ENCODE measurements around the gene VOPP1. TPM values are rescaled to one million over a fixed set of nuclear protein-coding genes. Genes with fewer than 3 reads are reported as not detected.

The VOPP1 gene
- total RNA-seq, 1 donor from 2014 or later = 53.7 TPM

DNA sequence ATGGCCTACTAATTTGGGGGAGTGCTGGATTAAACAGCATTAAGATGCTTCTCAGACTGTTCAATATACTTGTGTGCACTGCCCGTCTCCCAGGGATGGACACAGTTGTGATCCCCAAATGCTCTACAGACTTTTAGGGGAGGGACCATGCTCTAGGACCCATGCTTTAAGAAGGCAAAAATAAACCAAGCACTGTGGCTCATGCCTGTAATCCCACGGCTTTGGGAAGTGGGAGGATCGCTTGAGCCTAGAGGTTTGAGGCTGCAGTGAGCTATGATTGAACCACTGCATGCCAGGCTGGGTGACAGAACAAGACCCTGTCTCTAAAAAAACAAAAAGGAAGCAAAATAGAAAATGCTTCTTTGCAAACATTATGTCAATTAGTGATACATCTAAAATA is 102.6 kb downstream of the VOPP1 start:
- Mint-ChIP-seq H3K4me3 (ENCODE audit: low read depth) (no peak overlapping the region), H3K27ac (peak overlapping the region; percentile 63), H3K27me3 (ENCODE audit: low read depth) (no peaks in the 10 kb centered on the region), H3K4me1 (ENCODE audit: low read depth) (peaks cover 36% of the 10 kb centered on the region), H3K9me3 (peaks cover 2% of the 10 kb centered on the region), H3K36me3 (ENCODE audit: low read depth) (peaks cover 48% of the 10 kb centered on the region)
- DNase-seq (ENCODE audit: low spot score) = no peak
- intact Hi-C loops (cut with micrococcal nuclease) = no loop called here

DNA sequence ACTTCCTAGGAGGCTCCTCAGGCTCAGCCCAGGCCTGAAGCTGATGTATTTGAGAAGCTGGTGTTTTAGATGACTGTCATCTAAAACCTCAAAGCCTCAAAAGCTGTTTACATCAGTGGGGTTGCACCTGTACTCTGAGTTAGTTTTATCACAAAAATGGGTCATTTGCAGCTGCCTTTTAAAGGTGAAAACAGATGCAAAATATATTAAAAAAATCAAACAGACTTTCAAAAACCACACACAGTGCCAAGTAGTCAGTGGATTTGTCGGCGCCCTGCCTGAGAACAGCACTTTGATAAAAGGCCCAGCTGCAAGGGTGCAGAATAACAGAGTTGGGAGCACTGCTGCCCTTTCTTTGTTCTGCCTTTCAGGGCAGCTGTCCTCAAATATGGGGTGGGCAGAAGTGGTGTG is 103.0 kb downstream of the VOPP1 start:
- no peak for DNase-seq (ENCODE audit: low spot score)
- Mint-ChIP-seq H3K27me3 (ENCODE audit: low read depth) (no peaks in the 10 kb centered on the region), H3K36me3 (ENCODE audit: low read depth) (peaks cover 52% of the 10 kb centered on the region), H3K9me3 (peaks cover 6% of the 10 kb centered on the region), H3K4me1 (ENCODE audit: low read depth) (peaks cover 31% of the 10 kb centered on the region), H3K27ac (peak overlapping the region; percentile 63), H3K4me3 (ENCODE audit: low read depth) (no peak overlapping the region)
- intact Hi-C loops (cut with micrococcal nuclease) = no loop called here

DNA sequence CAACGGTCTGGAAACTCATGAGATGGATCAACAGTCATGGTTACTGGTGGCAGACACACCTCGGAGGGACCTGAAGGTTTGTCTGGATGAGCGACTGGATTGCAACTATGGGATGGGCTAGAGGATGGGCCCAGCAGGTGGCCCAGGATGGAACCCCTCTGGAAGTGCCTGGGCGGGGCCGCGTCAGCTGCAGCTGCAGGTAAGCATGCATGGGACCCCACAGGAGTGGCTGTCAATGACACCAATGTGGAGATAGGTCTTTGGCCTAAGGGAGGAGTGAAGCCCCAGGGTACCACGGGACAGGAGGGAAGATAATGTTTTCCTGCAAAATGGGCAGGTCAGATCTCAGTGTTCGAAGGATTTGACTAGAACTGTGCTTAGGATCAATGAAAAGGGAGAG is 103.8 kb downstream of the VOPP1 start:
- Mint-ChIP-seq H3K4me1 (ENCODE audit: low read depth) (peaks cover 25% of the 10 kb centered on the region), H3K4me3 (ENCODE audit: low read depth) (no peak overlapping the region), H3K36me3 (ENCODE audit: low read depth) (peaks cover 57% of the 10 kb centered on the region), H3K9me3 (peaks cover 6% of the 10 kb centered on the region), H3K27ac (peak overlapping the region; percentile 22), H3K27me3 (ENCODE audit: low read depth) (no peaks in the 10 kb centered on the region)
- intact Hi-C loops (cut with micrococcal nuclease) = no loop called here
- no peak for DNase-seq (ENCODE audit: low spot score)

DNA sequence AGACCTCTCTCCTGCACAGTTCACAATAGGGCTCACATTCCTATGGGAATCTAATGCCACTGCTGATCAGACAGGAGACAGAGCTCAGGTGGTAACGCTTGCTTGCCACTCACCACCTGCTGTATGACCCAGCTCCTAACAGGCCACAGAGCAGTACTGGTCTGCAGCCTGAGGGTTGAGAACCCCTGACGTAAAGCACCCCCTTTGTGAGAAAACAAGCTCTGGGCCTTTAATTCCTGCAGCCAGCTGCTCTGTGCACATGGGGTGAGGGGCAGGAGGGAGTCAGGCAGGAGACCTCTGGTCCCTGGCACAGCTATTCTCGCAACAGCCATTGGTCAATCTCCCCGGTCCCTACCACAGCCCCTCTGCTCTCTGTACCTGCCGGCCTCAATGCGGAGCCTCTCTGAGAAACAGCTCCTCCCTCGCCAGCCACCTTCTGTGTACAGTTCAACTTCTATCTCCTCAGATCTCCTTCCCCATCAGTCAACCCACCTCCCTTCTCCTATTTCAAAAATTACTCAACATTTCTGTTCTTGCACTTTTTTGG is 105.2 kb downstream of the VOPP1 start:
- no peaks in the 10 kb centered on the region for H3K27me3 Mint-ChIP-seq (ENCODE audit: low read depth)
- peaks cover 66% of the 10 kb centered on the region for H3K36me3 Mint-ChIP-seq (ENCODE audit: low read depth)
- peaks cover 17% of the 10 kb centered on the region for H3K9me3 Mint-ChIP-seq
- H3K4me1 Mint-ChIP-seq (ENCODE audit: low read depth) = peaks cover 29% of the 10 kb centered on the region
- H3K4me3 Mint-ChIP-seq (ENCODE audit: low read depth) = no peak overlapping the region
- DNase-seq (ENCODE audit: low spot score) = no peak
- H3K27ac Mint-ChIP-seq = no peak overlapping the region
- intact Hi-C loops (cut with micrococcal nuclease) = no loop called here

DNA sequence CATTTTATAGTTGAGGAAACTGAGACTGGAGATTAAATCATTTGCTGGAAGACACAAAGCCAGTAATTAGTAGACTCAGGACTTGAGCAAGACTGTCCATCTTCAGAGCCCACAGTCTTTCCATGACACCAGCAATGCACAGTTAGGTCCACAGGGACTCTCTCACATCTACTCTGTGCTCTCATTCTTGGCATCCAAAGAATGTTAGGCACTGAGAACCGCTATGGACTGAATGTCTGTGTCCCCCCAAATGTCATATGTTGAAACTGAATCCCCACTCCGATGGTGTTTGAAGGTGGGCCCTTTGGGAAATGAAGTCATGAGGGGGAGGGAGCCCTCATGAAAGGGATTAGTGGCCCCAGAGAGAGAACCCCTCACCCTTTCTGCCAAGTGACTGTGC is 106.6 kb downstream of the VOPP1 start:
- DNase-seq (ENCODE audit: low spot score) = no peak
- Mint-ChIP-seq H3K27me3 (ENCODE audit: low read depth) (no peaks in the 10 kb centered on the region), H3K4me3 (ENCODE audit: low read depth) (no peak overlapping the region), H3K9me3 (peaks cover 23% of the 10 kb centered on the region), H3K36me3 (ENCODE audit: low read depth) (peaks cover 69% of the 10 kb centered on the region), H3K4me1 (ENCODE audit: low read depth) (peaks cover 32% of the 10 kb centered on the region), H3K27ac (no peak overlapping the region)
- intact Hi-C loops (cut with micrococcal nuclease) = no loop called here

DNA sequence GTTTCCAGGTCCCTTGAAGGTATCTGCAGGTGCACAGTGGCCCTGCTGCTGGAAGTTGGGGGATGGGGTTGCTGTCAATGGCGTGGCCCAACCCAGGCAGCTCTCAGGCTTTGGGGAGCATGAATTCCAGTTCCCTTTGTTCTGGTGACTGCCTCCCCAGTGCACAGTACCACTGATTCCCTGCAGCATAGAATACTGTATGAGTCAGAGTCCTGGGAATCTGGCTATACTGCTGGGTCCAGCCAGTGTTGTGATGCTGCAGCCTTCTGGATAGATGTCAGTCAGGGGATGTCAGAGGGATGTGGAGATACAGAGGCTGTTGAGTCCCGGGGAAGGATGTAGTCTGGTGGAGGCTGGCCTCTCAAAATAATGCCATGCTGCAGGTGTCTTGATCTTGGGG is 107.9 kb downstream of the VOPP1 start:
- Mint-ChIP-seq H3K27ac (no peak overlapping the region), H3K4me3 (ENCODE audit: low read depth) (no peak overlapping the region), H3K27me3 (ENCODE audit: low read depth) (no peaks in the 10 kb centered on the region), H3K9me3 (peaks cover 34% of the 10 kb centered on the region), H3K4me1 (ENCODE audit: low read depth) (peaks cover 21% of the 10 kb centered on the region), H3K36me3 (ENCODE audit: low read depth) (peaks cover 71% of the 10 kb centered on the region)
- intact Hi-C loops (cut with micrococcal nuclease) = no loop called here
- DNase-seq (ENCODE audit: low spot score) = no peak

DNA sequence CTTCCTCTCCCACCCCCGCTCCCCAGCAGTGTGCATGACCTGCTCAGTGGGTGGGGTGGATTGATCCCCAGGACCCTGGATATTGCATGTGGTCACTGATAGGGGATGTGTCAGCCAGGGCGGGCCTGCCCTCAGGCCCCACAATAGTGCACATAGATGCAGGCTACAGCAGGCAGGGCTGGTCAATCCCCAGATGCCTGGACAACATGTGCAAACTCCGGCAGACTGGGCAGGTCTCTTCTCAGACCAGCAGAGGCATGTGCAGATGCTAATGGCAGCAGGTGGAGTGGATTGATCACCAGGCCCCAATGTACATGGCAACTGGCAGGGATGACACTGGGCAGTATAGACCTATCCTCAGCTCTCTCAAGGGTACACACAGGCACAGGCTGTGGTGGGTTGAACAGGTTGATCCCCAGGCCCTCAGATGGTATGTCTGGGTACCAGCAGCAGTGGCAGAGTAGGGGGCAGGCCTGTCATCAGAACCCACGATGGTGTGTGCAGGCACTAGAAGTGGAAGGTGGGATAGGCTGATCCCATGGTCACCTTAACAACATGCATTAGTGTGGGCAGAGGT is 108.5 kb downstream of the VOPP1 start:
- Mint-ChIP-seq H3K4me1 (ENCODE audit: low read depth) (peaks cover 15% of the 10 kb centered on the region), H3K27ac (no peak overlapping the region), H3K4me3 (ENCODE audit: low read depth) (no peak overlapping the region), H3K27me3 (ENCODE audit: low read depth) (no peaks in the 10 kb centered on the region), H3K9me3 (peaks cover 41% of the 10 kb centered on the region), H3K36me3 (ENCODE audit: low read depth) (peaks cover 71% of the 10 kb centered on the region)
- DNase-seq (ENCODE audit: low spot score) = no peak
- intact Hi-C loops (cut with micrococcal nuclease) = no loop called here

DNA sequence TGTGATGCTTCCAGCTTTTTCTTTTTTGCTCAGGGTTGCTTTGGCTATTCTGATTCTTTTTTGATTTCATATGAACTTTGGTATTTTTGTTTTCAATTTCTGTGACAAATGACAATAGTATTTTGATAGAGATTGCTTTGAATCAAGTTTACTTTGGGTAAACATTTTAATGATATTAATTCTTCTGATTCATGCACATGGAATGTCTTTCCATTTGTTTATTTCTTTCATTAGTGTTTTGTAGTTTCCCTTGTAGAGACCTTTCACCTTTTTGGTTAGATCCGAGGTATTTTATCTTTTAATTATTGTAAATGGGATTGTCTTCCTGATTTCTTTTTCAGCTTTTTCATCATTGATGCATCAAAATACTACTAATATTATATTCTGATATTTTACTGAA is 114.0 kb downstream of the VOPP1 start:
- H3K4me1 Mint-ChIP-seq (ENCODE audit: low read depth) = peaks cover 10% of the 10 kb centered on the region
- H3K27ac Mint-ChIP-seq = no peak overlapping the region
- intact Hi-C loops (cut with micrococcal nuclease) = no loop called here
- H3K4me3 Mint-ChIP-seq (ENCODE audit: low read depth) = no peak overlapping the region
- no peak for DNase-seq (ENCODE audit: low spot score)
- no peaks in the 10 kb centered on the region for H3K27me3 Mint-ChIP-seq (ENCODE audit: low read depth)
- H3K9me3 Mint-ChIP-seq = peaks cover 53% of the 10 kb centered on the region
- peaks cover 23% of the 10 kb centered on the region for H3K36me3 Mint-ChIP-seq (ENCODE audit: low read depth)

DNA sequence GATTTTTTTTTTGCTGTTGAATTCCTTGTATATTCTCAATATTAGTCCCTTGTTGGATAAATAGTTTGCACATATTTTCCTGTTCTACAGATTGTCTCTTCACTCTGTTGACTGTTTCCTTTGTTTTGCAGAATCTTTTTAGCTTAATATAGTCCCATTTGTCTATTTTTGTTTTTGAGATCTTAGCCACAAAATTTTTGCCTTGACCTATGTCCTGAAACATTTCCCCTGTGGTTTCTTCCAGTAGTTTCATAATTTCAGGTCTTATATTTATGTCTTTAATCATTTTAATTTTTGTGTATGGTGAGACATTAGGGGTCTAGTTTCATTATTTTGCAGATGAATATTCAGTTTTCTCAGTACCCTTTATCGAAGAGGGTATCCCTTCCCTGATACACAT is 114.5 kb downstream of the VOPP1 start:
- Mint-ChIP-seq H3K27ac (no peak overlapping the region), H3K36me3 (ENCODE audit: low read depth) (peaks cover 20% of the 10 kb centered on the region), H3K4me1 (ENCODE audit: low read depth) (peaks cover 10% of the 10 kb centered on the region), H3K9me3 (peaks cover 48% of the 10 kb centered on the region), H3K4me3 (ENCODE audit: low read depth) (no peak overlapping the region), H3K27me3 (ENCODE audit: low read depth) (no peaks in the 10 kb centered on the region)
- DNase-seq (ENCODE audit: low spot score) = no peak
- intact Hi-C loops (cut with micrococcal nuclease) = no loop called here

DNA sequence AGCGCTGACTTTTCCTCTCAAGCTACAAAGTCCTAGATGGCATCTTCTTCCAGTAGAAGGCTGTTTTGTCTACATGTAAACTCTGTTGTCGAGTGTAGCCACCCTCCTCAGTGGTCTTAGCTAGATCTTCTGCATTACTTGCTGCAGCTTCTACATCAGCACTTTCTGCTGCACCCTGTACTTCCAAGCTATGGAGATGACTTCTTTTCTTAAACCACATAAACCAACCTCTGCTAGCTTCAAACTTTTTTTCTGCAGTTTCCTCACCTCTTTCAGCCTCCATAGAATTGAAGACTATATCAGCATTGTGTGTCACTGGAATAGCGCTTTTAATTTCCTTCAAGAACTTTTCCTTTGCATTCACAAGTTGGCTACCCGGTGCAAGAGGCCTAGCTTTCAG is 119.3 kb downstream of the VOPP1 start:
- no peaks in the 10 kb centered on the region for H3K27me3 Mint-ChIP-seq (ENCODE audit: low read depth)
- intact Hi-C loops (cut with micrococcal nuclease) = no loop called here
- H3K9me3 Mint-ChIP-seq = peaks cover 18% of the 10 kb centered on the region
- H3K36me3 Mint-ChIP-seq (ENCODE audit: low read depth) = peaks cover 7% of the 10 kb centered on the region
- no peak overlapping the region for H3K4me3 Mint-ChIP-seq (ENCODE audit: low read depth)
- no peak overlapping the region for H3K27ac Mint-ChIP-seq
- DNase-seq (ENCODE audit: low spot score) = no peak
- peaks cover 2% of the 10 kb centered on the region for H3K4me1 Mint-ChIP-seq (ENCODE audit: low read depth)

DNA sequence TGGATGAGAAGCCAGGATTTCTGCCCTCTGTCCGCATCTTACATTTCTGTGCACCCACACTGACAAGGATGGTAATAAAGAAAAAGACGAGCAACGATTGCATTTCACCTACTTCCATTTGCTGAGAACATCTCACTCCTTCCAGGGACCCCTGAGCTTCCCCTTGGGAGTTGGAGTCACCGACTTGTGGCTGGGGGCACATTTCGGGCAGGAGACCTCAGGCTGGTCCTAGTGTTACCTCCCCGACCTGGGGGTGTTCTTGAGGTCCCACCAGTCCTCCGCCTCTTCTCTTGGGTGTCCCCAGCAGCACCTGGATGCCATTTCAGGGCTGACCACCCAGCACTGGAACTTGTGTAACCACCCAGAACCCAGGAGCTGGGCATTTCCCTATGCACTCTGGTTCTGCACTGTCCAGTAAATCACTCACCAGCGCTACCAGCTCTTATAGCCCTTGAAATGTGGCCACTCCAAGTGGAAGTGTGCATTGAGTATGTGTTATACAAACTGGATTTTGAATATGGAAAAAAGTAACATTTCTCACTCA is 122.2 kb downstream of the VOPP1 start:
- Mint-ChIP-seq H3K4me1 (ENCODE audit: low read depth) (peaks cover 3% of the 10 kb centered on the region), H3K27me3 (ENCODE audit: low read depth) (no peaks in the 10 kb centered on the region), H3K36me3 (ENCODE audit: low read depth) (peaks cover 7% of the 10 kb centered on the region), H3K9me3 (no peaks in the 10 kb centered on the region), H3K27ac (no peak overlapping the region), H3K4me3 (ENCODE audit: low read depth) (no peak overlapping the region)
- DNase-seq (ENCODE audit: low spot score) = no peak
- intact Hi-C loops (cut with micrococcal nuclease) = no loop called here

DNA sequence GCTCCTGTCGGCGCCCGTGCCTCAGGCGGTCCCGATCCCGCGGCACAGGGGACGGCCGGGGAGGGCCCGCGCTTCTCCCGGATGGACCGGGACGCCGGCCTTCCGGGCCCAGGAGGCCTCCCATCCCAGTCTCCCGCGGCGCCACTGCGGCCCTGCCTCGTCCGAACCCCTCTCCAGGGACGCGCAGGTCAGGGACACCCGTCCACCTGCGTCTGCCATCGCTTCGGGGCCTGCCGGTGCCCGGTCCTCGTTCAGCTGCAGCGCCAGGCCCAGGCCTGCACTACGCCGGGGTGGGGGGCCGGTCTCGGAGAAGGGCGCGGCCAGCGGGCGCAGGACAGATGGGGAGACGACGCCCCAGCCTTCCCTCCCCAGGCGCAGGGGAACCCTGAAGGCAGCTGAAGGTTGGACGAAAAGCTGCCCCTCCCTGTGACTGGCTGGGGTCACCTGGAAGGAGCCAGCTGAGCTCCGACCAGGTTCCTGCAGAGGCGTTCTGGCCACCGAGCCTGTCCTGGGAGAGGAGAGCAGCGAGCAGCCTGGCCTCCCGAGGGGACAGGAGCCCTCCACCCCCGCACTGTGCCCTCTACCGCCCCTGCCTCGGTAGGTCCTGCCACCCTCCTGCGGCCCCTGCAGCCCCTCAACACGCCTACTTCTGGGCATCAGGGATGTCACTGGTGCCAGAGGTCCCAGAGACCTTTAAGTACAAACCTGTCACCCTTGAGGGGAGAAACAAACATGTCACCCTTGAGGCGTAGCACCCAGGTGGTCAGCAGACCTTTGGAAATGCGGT is 122.9 kb downstream of the VOPP1 start:
- DNase-seq (ENCODE audit: low spot score) = no peak
- no peaks in the 10 kb centered on the region for H3K9me3 Mint-ChIP-seq
- no peaks in the 10 kb centered on the region for H3K27me3 Mint-ChIP-seq (ENCODE audit: low read depth)
- no peak overlapping the region for H3K27ac Mint-ChIP-seq
- no peak overlapping the region for H3K4me3 Mint-ChIP-seq (ENCODE audit: low read depth)
- H3K36me3 Mint-ChIP-seq (ENCODE audit: low read depth) = peaks cover 7% of the 10 kb centered on the region
- intact Hi-C loops (cut with micrococcal nuclease) = no loop called here
- H3K4me1 Mint-ChIP-seq (ENCODE audit: low read depth) = peaks cover 3% of the 10 kb centered on the region

DNA sequence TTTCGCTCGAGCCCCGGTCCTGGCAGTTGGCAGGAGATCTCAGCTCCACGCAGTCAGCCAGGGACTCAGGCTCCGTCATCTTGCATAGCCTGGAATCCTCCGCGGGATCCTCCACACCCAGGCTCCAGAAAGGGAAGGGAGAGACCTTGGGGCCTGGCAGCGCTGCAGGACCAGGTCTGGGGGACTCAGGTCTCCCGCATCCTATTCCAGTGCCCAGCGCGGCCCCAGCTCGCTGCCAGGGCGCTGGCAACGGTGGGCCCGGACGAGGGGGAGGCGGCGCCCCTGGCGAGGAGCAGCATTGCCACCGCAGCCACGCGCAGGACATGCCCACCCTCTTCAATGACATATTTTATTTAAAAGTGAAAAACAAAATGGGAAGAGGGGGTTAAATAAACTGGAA is 123.8 kb downstream of the VOPP1 start:
- no peaks in the 10 kb centered on the region for H3K27me3 Mint-ChIP-seq (ENCODE audit: low read depth)
- intact Hi-C loops (cut with micrococcal nuclease) = no loop called here
- no peaks in the 10 kb centered on the region for H3K9me3 Mint-ChIP-seq
- H3K4me3 Mint-ChIP-seq (ENCODE audit: low read depth) = no peak overlapping the region
- H3K27ac Mint-ChIP-seq = no peak overlapping the region
- H3K4me1 Mint-ChIP-seq (ENCODE audit: low read depth) = peaks cover 3% of the 10 kb centered on the region
- peaks cover 7% of the 10 kb centered on the region for H3K36me3 Mint-ChIP-seq (ENCODE audit: low read depth)
- no peak for DNase-seq (ENCODE audit: low spot score)

Measured in activated T-helper 2 cell treated with anti-CD3 and anti-CD28 coated beads, Interferon-gamma antibody, Interleukin-2, Interleukin-4, amounts not matched to agents 10 μg/mL and 5 μg/mL and 100 μg/mL, durations not matched to agents 14 hours and 24 hours and 36 hours (primary cell).